Dendritic cell treated with granulocyte-macrophage colony-stimulating factor and Interleukin-4, amounts not matched to agents 40 ng/mL and 50 ng/mL, for 4 days (primary cell): ENCODE measurements around the gene SLC23A3.
"Not testable (repeated sequence)": the region's sequence is repeated elsewhere in the genome, so short reads cannot be mapped to it uniquely, and the experiment has no call there.

Experiments used
- H3K27ac Mint-ChIP-seq: one replicate; pipeline ENCODE4 v1.8.0; 2022; ENCODE audit warnings: mild to moderate bottlenecking, mixed read lengths
- H3K27me3 Mint-ChIP-seq: one replicate; pipeline ENCODE4 v1.8.0; 2022; ENCODE audit warnings: mild to moderate bottlenecking, mixed read lengths
- H3K36me3 Mint-ChIP-seq: one replicate; pipeline ENCODE4 v1.8.0; 2022; ENCODE audit warnings: low read depth, mixed read lengths
- H3K4me1 Mint-ChIP-seq: one replicate; pipeline ENCODE4 v1.8.0; 2022; ENCODE audit warnings: low read depth, mixed read lengths
- H3K4me3 Mint-ChIP-seq: one replicate; pipeline ENCODE4 v1.8.0; 2022; ENCODE audit warnings: mild to moderate bottlenecking, moderate library complexity, mixed read lengths
- H3K9me3 Mint-ChIP-seq: one replicate; pipeline ENCODE4 v1.8.0; 2022; ENCODE audit warnings: mixed read lengths
- intact Hi-C: fragments of 100-400 bp; cut with micrococcal nuclease; formaldehyde crosslinking; loops from one replicate; pipeline ENCODE4 v1.15.0; 2022

Gene SLC23A3

DNA sequence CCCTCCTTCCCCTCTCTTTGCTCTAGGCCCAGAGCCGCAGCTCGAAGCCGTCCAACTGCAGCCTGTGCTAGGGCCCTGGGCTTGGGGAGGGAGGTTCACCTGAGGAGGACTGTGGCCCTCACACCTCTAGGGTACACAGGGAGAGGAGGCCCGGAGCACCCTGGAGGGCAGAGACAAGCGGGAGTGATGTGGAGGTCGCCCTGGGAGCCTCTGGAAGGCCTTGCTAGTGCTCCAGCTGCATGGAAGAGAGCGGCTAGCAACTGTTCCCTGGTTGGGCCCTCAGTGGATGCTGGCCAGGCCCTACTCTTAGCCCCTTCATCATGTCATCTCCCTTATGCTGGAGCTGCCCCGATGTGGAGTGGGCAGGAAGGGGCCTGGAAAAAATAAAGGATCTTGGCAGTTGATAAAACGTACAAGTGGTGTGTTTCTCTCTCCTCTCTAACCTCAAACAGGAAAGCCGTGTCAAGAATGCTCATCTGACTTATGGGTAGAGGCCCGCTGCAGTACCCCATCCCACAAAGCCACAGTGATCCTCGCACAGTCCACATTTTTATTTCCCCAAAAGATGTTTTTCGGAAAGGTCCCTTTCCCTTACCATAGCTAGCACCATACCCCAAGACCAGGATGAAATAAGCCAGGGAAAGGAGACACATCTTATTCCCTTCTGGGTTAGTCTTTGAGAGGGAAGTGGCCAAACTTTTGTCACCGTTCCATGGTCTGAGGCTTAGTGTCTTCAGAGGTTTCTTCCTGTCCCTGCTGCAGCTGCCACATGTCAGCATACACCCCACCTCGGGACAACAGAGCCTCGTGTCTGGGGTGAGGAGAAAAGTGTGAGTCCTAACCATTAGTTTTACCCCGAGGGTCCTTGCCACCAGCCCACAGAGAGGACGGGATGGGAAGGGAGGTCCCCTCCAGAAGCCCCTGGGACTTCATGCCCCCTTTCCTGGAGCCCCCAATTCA is 39.7 kb upstream of the SLC23A3 start:
- intact Hi-C loops, result no loop called here
- Mint-ChIP-seq H3K27me3 (peaks cover 4% of the 10 kb centered on the region), H3K36me3 (peaks cover 64% of the 10 kb centered on the region), H3K4me3 (no peak overlapping the region), H3K4me1 (peaks cover 33% of the 10 kb centered on the region), H3K27ac (peak overlapping the region; percentile 83), H3K9me3 (peaks cover 4% of the 10 kb centered on the region)

DNA sequence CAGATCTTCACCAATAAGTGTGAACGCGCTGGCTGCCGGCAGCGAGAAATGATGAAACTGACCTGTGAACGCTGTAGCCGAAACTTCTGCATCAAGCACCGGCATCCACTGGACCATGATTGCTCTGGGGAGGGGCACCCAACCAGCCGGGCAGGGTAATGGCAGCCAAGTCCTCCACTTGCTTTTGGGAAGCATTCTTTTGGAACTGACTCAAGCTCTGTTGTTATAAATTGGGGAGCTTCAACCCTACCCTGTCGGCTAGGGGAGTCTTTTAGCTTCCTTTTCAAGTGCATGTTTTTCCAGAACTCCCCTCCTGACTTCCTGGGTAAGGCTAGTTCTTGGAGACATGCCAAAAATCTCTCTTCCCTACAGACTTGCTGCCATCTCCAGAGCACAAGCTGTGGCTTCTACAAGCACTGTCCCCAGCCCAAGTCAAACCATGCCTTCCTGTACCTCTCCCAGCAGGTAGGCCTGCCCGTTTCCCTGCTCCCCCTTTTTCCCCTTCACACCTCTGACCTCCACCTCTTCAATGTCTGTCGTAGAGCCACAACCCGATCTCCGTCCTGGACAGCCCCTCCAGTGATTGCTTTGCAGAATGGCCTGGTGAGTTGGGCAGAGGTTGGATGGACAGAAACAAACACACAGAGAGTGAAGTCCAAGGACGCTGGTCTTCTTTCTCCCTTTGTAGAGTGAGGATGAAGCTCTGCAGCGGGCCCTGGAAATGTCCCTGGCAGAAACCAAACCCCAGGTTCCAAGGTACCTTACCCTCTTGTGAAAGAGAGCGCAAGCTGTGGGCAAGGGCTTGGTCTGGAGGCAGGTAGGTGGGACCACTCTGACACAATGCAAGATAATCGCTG is 38.3 kb upstream of the SLC23A3 start:
- peaks cover 4% of the 10 kb centered on the region for H3K27me3 Mint-ChIP-seq
- H3K4me3 Mint-ChIP-seq, result peak overlapping the region; percentile 71
- peak overlapping the region; percentile 83 for H3K27ac Mint-ChIP-seq
- H3K4me1 Mint-ChIP-seq, result peaks cover 33% of the 10 kb centered on the region
- H3K9me3 Mint-ChIP-seq, result peaks cover 9% of the 10 kb centered on the region
- H3K36me3 Mint-ChIP-seq, result peaks cover 50% of the 10 kb centered on the region
- intact Hi-C loops, result no loop called here

DNA sequence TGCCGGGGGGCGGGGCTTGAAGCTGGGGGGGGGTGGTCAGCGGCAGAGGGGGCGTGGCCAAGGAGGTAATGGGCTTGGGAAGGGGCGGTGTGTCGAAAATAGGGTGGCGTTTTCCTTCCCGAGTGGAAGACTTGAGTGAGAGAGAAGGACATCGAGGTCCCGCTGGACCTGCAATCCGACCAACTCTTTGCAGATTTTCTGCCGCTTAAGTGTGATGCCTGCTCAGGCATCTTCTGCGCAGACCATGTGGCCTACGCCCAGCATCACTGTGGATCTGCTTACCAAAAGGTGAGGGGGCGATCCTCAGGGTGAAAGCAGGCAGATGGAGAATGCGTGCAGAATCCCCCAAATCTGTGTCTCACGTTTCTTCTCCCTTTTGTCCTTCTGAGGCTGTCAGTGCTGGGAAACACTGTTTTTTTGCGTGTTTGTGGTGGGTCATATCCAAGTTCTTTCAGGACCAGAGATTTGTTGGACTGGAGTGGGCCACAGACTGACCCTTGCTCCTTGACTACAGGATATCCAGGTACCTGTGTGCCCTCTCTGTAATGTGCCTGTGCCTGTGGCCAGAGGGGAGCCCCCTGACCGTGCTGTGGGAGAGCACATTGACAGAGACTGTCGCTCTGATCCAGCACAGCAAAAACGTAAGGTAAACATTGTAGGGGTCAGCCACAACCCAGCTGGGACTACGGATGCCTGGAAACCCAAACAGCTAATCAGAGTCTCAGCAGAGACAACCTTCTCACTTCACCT is 37.5 kb upstream of the SLC23A3 start:
- Mint-ChIP-seq H3K4me3 (peak overlapping the region; percentile 71), H3K4me1 (peaks cover 33% of the 10 kb centered on the region), H3K36me3 (peaks cover 42% of the 10 kb centered on the region), H3K27ac (peak overlapping the region; percentile 83), H3K9me3 (peaks cover 9% of the 10 kb centered on the region), H3K27me3 (peaks cover 4% of the 10 kb centered on the region)
- intact Hi-C loops, result no loop called here

DNA sequence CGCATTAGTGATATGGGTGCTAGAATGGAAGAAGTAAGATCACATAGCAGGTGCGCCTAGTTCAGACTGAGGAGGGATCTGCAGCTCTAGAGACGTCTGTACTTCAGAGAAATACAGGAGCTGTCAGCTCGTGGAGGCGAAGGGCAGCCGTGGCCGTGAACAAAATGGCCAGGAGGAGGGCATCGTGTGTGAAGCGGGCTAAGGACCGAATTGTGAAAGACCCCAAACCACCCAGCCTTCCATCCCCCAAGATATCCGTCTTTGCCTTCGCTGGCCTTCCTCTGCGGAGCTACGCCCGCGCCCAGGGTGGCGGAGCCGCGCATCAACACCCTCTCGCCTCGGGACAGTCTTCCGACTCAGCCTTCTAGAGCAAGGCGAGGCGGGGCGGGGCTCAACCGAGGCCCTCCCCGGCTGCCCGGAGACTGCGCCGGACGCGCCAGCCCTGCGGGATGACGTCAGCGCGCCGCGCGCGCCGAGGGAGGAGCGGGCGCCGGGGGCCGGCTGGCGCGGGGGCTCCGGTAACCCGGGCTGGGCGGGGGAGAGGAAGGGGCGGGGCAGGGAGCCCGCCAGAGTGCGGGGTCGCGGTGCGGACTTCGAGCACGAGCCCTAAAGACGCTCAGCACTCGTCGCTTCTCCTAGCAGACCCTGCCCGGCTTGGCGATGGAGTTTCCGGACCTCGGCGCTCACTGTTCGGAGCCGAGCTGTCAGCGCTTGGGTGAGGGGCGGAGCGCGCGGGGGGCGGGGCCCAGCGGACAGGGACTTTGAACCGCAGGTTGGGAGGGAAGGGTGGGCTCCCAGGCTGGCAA is 36.7 kb upstream of the SLC23A3 start, which contains the start of gene ZFAND2B:
TSS of gene ZFAND2B (plus strand) at position 455 of the 806 bp plus-strand sequence. CDS start at position 661, 206 bp downstream.
- Mint-ChIP-seq H3K27ac (peak within 1 kb of the TSS; percentile 83), H3K36me3 (peaks cover 37% of the 10 kb centered on the region), H3K4me1 (peaks cover 33% of the 10 kb centered on the region), H3K9me3 (peaks cover 9% of the 10 kb centered on the region), H3K4me3 (peak within 1 kb of the TSS; percentile 71), H3K27me3 (peaks cover 4% of the 10 kb centered on the region)
- intact Hi-C loops, result loop anchor here (1.0 kb wide), 2 partner anchors 29 to 39 kb away; partner anchors contain the start of genes GLB1L and STK16

DNA sequence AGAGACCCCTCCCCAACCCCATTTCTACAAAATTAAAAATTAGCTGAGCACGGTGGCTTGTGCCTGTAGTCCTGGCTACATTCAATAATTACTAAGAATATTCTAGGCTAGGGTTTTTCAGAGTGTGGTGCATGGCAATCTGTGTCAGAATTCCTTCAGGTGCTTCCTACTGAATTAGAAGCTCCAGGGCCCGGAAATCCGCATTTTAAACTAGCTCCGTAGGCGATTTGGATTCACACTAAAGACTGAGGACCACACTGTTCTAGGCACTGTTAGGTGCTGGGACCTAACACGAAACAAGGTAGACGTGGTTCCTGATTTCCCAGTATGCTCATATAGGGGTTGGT is 36.1 kb upstream of the SLC23A3 start:
- Mint-ChIP-seq H3K4me3 (peak overlapping the region; percentile 71), H3K27ac (peak overlapping the region; percentile 83), H3K4me1 (peaks cover 33% of the 10 kb centered on the region), H3K36me3 (peaks cover 32% of the 10 kb centered on the region), H3K9me3 (peaks cover 9% of the 10 kb centered on the region), H3K27me3 (peaks cover 4% of the 10 kb centered on the region)
- intact Hi-C loops, result loop anchor here (1.0 kb wide), 2 partner anchors 29 to 39 kb away; partner anchors contain the start of genes GLB1L and STK16

DNA sequence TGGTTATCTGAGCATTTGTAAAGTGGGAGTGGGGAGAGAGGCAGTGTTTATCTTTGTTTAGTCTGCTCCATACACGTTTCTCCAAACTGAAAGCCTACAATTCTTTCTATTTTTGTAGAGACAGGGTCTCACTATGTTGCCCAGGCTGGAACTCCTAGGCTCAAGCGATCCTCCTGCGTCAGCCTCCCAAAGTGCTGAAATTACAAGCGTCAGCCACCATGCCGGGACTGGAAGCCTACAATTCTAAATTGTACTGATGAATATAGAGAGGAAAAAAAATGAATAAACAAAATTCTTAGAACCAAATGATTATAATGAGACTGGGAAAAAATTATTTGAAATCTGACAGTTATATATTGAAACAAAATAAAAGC is 35.3 kb upstream of the SLC23A3 start:
- H3K9me3 Mint-ChIP-seq, result peaks cover 9% of the 10 kb centered on the region
- H3K27ac Mint-ChIP-seq, result no peak overlapping the region
- H3K4me3 Mint-ChIP-seq, result no peak overlapping the region
- peaks cover 5% of the 10 kb centered on the region for H3K27me3 Mint-ChIP-seq
- H3K36me3 Mint-ChIP-seq, result peaks cover 24% of the 10 kb centered on the region
- intact Hi-C loops, result no loop called here
- peaks cover 32% of the 10 kb centered on the region for H3K4me1 Mint-ChIP-seq

DNA sequence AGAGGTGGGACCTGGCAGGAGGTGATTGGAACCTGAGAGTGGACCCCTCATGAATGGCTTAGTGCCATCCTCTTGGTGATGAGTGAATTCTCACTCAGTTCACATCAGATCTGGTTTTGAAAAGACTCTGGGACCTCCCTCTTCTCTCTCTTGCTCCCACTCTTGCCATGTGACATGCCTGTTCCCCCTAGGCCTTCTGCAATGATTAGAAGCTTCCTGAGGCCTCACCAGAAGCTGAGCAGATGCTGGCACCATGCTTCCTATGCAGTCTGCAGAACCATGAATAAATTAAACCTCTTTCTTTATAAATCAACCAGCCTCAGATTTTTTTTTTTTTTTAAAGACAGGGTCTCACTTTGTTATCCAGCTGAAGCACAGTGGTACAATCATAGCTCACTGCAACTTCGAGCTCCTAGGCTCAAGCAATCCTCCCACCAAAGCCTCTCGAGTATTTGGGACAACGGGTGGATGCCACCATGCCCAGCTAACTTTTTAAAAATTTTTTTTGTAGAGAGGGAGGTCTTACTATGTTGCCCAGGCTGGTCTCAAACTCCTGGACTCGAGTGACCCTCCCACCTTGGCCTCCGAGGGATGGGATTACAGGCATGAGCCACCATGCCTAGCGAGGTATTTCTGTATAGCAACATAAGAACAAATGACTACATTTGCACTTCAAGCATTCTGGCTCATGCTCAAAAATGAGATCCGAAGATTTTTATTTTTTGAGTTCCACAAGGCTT is 34.8 kb upstream of the SLC23A3 start:
- intact Hi-C loops, result no loop called here
- H3K36me3 Mint-ChIP-seq, result peaks cover 19% of the 10 kb centered on the region

DNA sequence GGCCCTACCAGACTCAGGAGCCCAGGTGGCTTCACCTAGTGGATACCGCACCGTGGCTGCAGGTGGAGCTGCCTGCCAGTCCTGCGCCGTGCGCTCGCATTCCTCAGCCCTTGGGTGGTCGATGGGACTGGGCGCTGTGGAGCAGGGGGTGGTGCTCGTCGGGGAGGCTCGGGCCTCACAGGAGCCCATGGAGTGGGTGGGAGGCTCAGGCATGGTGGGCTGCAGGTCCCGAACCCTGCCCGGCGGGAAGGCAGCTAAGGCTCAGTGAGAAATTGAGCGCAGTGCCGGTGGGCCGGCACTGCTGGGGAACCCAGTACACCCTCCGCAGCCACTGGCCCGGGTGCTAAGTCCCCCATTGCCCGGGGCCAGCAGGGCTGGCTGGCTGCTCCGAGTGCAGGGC is 31.5 kb upstream of the SLC23A3 start:
- H3K4me3 Mint-ChIP-seq, H3K9me3 Mint-ChIP-seq, H3K27ac Mint-ChIP-seq, H3K4me1 Mint-ChIP-seq, intact Hi-C loops, H3K36me3 Mint-ChIP-seq: not testable (repeated sequence)
- H3K27me3 Mint-ChIP-seq, result peaks cover 18% of the 10 kb centered on the region

More for the DNA sequence above, 34.8 kb upstream of the SLC23A3 start:
- no peak overlapping the region for H3K4me3 Mint-ChIP-seq
- H3K27me3 Mint-ChIP-seq, result peaks cover 5% of the 10 kb centered on the region
- peaks cover 9% of the 10 kb centered on the region for H3K9me3 Mint-ChIP-seq
- no peak overlapping the region for H3K27ac Mint-ChIP-seq
- peaks cover 27% of the 10 kb centered on the region for H3K4me1 Mint-ChIP-seq

DNA sequence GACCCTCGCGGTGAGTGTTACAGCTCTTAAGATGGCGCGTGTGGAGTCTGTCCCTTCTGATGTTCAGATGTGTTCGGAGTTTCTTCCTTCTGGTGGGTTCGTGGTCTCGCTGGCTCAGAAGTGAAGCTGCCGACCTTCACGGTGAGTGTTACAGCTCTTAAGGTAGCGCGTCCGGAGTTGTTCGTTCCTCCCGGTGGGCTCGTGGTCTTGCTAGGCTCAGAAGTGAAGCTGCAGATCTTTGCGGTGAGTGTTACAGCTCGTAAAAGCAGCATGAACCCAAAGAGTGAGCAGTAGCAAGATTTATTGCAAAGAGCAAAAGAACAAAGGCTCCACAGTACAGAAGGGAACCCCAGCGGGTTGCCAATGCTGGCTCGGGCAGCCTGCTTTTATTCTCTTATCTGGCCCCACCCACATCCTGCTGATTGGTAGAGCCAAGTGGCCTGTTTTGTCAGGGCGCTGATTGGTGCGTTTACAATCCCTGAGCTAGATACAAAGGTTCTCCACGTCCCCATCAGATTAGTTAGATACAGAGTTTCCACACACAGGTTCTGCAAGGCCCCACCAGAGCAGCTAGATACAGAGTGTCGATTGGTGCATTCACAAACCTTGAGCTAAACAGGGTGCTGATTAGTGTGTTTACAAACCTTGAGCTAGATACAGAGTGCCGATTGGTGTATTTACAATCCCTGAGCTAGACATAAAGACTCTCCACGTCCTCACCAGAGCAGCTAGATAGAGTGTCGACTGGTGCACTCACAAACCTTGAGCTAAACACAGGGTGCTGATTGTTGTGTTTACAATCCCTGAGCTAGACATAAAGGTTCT is 30.9 kb upstream of the SLC23A3 start:
- H3K4me3 Mint-ChIP-seq, H3K36me3 Mint-ChIP-seq, H3K9me3 Mint-ChIP-seq, intact Hi-C loops, H3K27ac Mint-ChIP-seq, H3K4me1 Mint-ChIP-seq: not testable (repeated sequence)
- H3K27me3 Mint-ChIP-seq, result peaks cover 24% of the 10 kb centered on the region

DNA sequence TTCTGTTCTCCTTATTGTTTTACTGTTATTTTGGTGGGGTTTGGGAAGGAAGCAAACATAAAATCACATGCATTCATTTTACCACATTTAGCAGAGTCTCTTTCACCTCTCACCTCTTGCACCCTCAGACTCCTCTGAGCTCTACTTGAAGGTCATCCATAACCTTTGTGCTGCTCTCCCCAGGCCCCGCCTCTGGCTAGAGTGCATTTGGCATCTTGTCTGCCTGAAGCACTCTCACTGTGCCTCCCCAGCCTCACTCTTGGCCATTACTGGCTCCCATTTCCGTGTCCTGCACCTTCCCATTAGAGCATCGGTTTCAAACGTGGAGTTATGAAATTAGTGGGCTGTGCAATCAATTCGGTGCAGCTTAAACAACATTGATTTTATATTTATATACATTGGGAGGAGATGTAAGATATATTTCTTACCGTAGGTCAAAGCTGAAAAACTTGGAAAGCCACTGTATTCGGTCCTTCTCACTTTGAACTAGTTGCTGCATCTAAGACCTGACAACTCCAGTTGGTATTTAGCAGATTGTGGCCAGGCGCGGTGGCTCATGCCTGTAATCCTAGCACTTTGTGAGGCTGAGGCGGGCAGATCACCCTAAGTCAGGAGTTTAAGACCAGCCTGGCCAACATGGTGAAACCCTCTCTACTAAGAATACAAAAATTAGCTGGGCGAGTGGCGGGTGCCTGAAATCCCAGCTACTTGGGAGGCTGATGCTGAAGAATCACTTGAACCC is 29.8 kb upstream of the SLC23A3 start:
- peaks cover 6% of the 10 kb centered on the region for H3K9me3 Mint-ChIP-seq
- no peak overlapping the region for H3K4me3 Mint-ChIP-seq
- intact Hi-C loops, result no loop called here
- H3K27me3 Mint-ChIP-seq, result peaks cover 23% of the 10 kb centered on the region
- H3K27ac Mint-ChIP-seq, result no peak overlapping the region
- H3K4me1 Mint-ChIP-seq, result no peaks in the 10 kb centered on the region
- no peaks in the 10 kb centered on the region for H3K36me3 Mint-ChIP-seq

DNA sequence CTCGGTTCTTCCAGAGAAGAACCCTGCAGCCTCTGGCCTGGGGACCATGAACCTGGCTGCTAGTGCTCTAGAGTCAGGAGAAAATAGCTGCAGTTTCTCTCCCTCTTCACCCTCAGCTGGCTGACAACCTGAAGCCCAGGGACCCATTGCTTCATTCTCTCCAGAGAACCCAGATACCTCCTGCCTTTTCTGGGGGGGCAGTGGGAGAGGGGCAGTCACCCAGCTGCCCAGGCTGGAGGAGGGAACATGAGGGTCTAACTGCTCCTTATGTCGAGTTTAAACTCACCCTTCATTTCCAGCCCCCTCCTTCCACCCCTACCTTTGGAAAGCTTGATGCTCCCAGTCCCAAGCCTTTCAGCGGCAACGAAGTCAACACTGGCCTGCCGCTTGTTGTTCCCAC is 29.1 kb upstream of the SLC23A3 start:
- Mint-ChIP-seq H3K4me3 (no peak overlapping the region), H3K27ac (no peak overlapping the region), H3K9me3 (no peaks in the 10 kb centered on the region), H3K36me3 (no peaks in the 10 kb centered on the region), H3K27me3 (peaks cover 20% of the 10 kb centered on the region), H3K4me1 (no peaks in the 10 kb centered on the region)
- intact Hi-C loops, result no loop called here
